GM18907 (cell line): ENCODE results near the gene OR51S1.
"Not testable (repeated sequence)": the region's sequence is repeated elsewhere in the genome, so short reads cannot be mapped to it uniquely, and the experiment has no call there.

Source experiments
- ATAC-seq: cut with Tn5 transposase; IDR thresholded peaks from one replicate; pipeline ENCODE4 v1.9.1; 2021; ENCODE audit warnings: mild to moderate bottlenecking, moderate library complexity; ENCODE audit not compliant: unreplicated experiment

Gene OR51S1

GRCh38 chr11:4848908-4849532 lies at the start of gene OR51S1:
TSS of gene OR51S1 (minus strand) at chr11:4849208. CDS start at chr11:4849208, 0 bp downstream.
- ATAC-seq, result no peak

GRCh38 chr11:4891996-4892640 lies 43.1 kb upstream of the OR51S1 start:
- ATAC-seq, result no peak

GRCh38 chr11:4890279-4890678 lies 41.3 kb upstream of the OR51S1 start:
- no peak for ATAC-seq

- ATAC-seq, result no peak
Observed at GRCh38 chr11:4887591-4887990, 38.6 kb upstream of the OR51S1 start.

- ATAC-seq, result no peak
Observed at GRCh38 chr11:4886186-4886585, 37.2 kb upstream of the OR51S1 start.

- ATAC-seq, result no peak
Observed at GRCh38 chr11:4884361-4884760, 35.4 kb upstream of the OR51S1 start.

- no peak for ATAC-seq
Observed at GRCh38 chr11:4882543-4882942, 33.5 kb upstream of the OR51S1 start.

GRCh38 chr11:4881860-4882500 lies 33.0 kb upstream of the OR51S1 start, which contains the start of gene OR51T1:
TSS of gene OR51T1 (plus strand) at chr11:4881900. CDS start at chr11:4881900, 0 bp downstream.
- no peak for ATAC-seq

- no peak for ATAC-seq
Observed at GRCh38 chr11:4881188-4881587, 32.2 kb upstream of the OR51S1 start.

GRCh38 chr11:4865855-4866254 lies 16.8 kb upstream of the OR51S1 start:
- ATAC-seq, result no peak

- ATAC-seq, result no peak
Observed at GRCh38 chr11:4863876-4864275, 14.9 kb upstream of the OR51S1 start.

GRCh38 chr11:4862447-4863236 lies 13.6 kb upstream of the OR51S1 start:
- no peak for ATAC-seq

- ATAC-seq, result not testable (repeated sequence)
Observed at GRCh38 chr11:4854286-4854685, 5.3 kb upstream of the OR51S1 start.

- ATAC-seq, result no peak
Observed at GRCh38 chr11:4851033-4851432, 2.0 kb upstream of the OR51S1 start.

GRCh38 chr11:4839851-4840549 lies 9.0 kb downstream of the OR51S1 start:
- no peak for ATAC-seq

GRCh38 chr11:4830909-4831308 lies 18.1 kb downstream of the OR51S1 start:
- no peak for ATAC-seq

GRCh38 chr11:4830346-4830745 lies 18.7 kb downstream of the OR51S1 start:
- ATAC-seq, result no peak

GRCh38 chr11:4826425-4826824 lies 22.6 kb downstream of the OR51S1 start:
- ATAC-seq, result no peak

- no peak for ATAC-seq
Observed at GRCh38 chr11:4825132-4825531, 23.9 kb downstream of the OR51S1 start.

- ATAC-seq, result no peak
Observed at GRCh38 chr11:4821021-4821420, 28.0 kb downstream of the OR51S1 start, which contains the start of gene OR51F2. TSS of gene OR51F2 (plus strand) at chr11:4821321. CDS start at chr11:4821422, 101 bp downstream.

- ATAC-seq, result no peak
Observed at GRCh38 chr11:4809246-4809645, 39.8 kb downstream of the OR51S1 start.
